GM23338 (cell line): ENCODE data around the gene PTPRQ.

Experiments used
- CREB1 ChIP-seq: fragments of 250-450 bp; sonication (Bioruptor Pico); IDR thresholded peaks from 2 replicates; pipeline ENCODE4 v1.5.0; 2020; ENCODE audit warnings: low read depth, mild to moderate bottlenecking, moderate library complexity
- CTCF ChIP-seq, 2 experiments: fragments of 200-600 bp in 1 of 2; sonication (generic) in 1 of 2; conservative IDR thresholded peaks; 2 replicates each; pipeline versions ENCODE4 v1.5.1 to v1.6.1; 2016 to 2017; ENCODE audit warnings: antibody characterized with exemption in 2 of 2, low read depth in 2 of 2, mild to moderate bottlenecking in 2 of 2, moderate library complexity in 1 of 2
- POLR2AphosphoS5 ChIP-seq: IDR thresholded peaks from 2 replicates; pipeline ENCODE4 v1.6.1; 2016; ENCODE audit warnings: antibody characterized with exemption, low read depth
- REST ChIP-seq: IDR thresholded peaks from one replicate; pipeline ENCODE4 v1.6.1; 2018; ENCODE audit warnings: antibody characterized with exemption; ENCODE audit not compliant: unreplicated experiment
- ZNF331 ChIP-seq: fragments of 250-450 bp; sonication (Bioruptor Pico); IDR thresholded peaks from 2 replicates; pipeline ENCODE4 v1.5.0; 2020; ENCODE audit warnings: low read depth, mild to moderate bottlenecking, moderate library complexity

DNA sequence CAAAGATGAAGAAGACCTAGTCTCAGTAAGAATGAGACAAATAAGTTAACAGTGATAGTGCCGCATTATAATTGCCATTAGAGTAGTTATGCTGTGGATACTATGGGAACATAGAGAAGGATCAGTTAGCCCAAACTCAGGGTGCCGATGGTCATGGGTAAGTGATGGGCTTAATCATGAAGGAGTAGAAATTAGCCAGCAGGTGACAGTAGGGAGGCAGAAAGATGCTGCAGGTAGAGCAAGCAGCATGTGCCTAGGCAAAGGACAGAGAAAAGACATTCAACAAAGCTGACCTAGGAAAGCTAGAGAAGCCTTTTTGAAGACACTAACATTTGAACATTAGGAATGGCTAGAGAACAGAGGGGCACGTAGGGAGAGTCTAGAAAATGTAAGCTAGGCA, 30.6 kb upstream of the PTPRQ start:
- TF ChIP-seq CTCF (conservative IDR thresholded peaks at IDR 0.05; ENCODE audit: low read depth in 2 of 2) (peak; percentile 22 to 48; a peak in 2 of 4 replicates), REST (no peak), ZNF331 (CRISPR knock-in tag) (no peak), POLR2AphosphoS5 (no peak), CREB1 (CRISPR knock-in tag) (no peak)
